Activated naive CD8-positive, alpha-beta T cell treated with anti-CD3 and anti-CD28 coated beads for 36 hours (primary cell): ENCODE measurements around the gene AFF1. TPM values are rescaled to one million over a fixed set of nuclear protein-coding genes. Genes with fewer than 3 reads are reported as not detected.

Experiments
- DNase-seq: peaks from one replicate; pipeline ENCODE4 v3.0.0; 2021
- H3K27ac Mint-ChIP-seq: one replicate; pipeline ENCODE4 v1.8.0; 2022; ENCODE audit warnings: mild to moderate bottlenecking, moderate library complexity, mixed read lengths
- H3K27me3 Mint-ChIP-seq: one replicate; pipeline ENCODE4 v1.8.0; 2022; ENCODE audit warnings: mild to moderate bottlenecking, mixed read lengths
- H3K36me3 Mint-ChIP-seq: one replicate; pipeline ENCODE4 v1.8.0; 2021; ENCODE audit warnings: mild to moderate bottlenecking, mixed read lengths
- H3K4me1 Mint-ChIP-seq: one replicate; pipeline ENCODE4 v1.8.0; 2021; ENCODE audit warnings: mixed read lengths
- H3K4me3 Mint-ChIP-seq: one replicate; pipeline ENCODE4 v1.8.0; 2022; ENCODE audit warnings: mild to moderate bottlenecking, moderate library complexity, mixed read lengths
- H3K9me3 Mint-ChIP-seq: one replicate; pipeline ENCODE4 v1.8.0; 2022; ENCODE audit warnings: mixed read lengths
- total RNA-seq, 2 experiments: library from RNA; stranded (reverse); gene quantifications; one replicate each; pipeline ENCODE4 v1.2.3, GENCODE V29; 2021

AFF1 gene
- total RNA-seq, 2 experiments from 2014 or later = 28.7 to 31.5 TPM

DNA sequence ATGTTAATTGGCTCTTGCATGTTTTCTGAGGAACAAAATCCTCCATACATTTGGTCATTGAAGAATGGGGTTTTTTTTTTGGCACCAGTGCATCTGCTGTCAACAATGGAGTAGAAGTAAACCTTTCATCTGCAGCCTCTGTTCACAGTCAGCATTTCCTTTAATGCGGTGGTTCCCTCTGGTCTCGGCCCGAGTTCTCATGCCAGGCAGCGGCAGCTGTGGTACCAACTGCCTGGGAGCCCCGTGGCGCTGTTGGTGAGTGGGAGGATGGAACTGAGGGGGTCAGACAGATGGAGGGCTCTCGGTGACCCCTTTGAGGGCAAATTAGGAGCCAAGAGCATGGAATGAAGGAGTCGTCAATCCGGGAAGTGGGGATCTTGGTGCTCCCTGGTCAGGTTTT, 114.7 kb downstream of the AFF1 start:
- H3K4me1 Mint-ChIP-seq = peaks cover 37% of the 10 kb centered on the region
- no peak overlapping the region for H3K27ac Mint-ChIP-seq
- no peaks in the 10 kb centered on the region for H3K9me3 Mint-ChIP-seq
- H3K36me3 Mint-ChIP-seq = peaks cover 49% of the 10 kb centered on the region
- DNase-seq = no peak
- H3K27me3 Mint-ChIP-seq = no peaks in the 10 kb centered on the region
- no peak overlapping the region for H3K4me3 Mint-ChIP-seq

GRCh38 chr4:87050596-87050995, 115.8 kb downstream of the AFF1 start:
- DNase-seq = no peak
- Mint-ChIP-seq H3K27ac (no peak overlapping the region), H3K27me3 (no peaks in the 10 kb centered on the region), H3K4me3 (no peak overlapping the region), H3K9me3 (no peaks in the 10 kb centered on the region), H3K4me1 (peaks cover 44% of the 10 kb centered on the region), H3K36me3 (peaks cover 51% of the 10 kb centered on the region)

- Mint-ChIP-seq H3K4me3 (no peak overlapping the region), H3K9me3 (no peaks in the 10 kb centered on the region), H3K27ac (no peak overlapping the region), H3K27me3 (no peaks in the 10 kb centered on the region), H3K36me3 (peaks cover 51% of the 10 kb centered on the region), H3K4me1 (peaks cover 49% of the 10 kb centered on the region)
- DNase-seq = no peak
Measured at GRCh38 chr4:87051121-87051713, 116.4 kb downstream of the AFF1 start.

DNA sequence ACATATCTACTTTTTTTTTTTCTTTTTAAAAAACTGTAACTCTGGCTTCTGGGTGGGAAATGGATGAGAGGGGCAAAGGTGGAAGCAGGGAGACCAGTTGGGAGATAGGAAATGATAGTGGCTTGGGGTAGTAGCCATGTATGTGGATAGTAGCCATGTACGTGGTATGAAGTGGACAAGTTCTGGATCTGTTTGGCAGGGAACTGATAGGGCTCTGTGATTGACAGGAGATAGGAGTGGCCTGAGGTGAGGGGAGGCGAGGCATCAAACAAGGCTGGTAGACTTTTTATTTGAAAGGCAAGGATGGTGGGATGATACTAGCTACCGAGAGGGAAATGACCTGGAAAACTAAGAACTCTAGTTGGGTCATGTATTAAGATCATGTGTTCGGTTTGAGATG, 117.8 kb downstream of the AFF1 start:
- no peak overlapping the region for H3K27ac Mint-ChIP-seq
- H3K4me3 Mint-ChIP-seq = no peak overlapping the region
- H3K4me1 Mint-ChIP-seq = peaks cover 56% of the 10 kb centered on the region
- no peaks in the 10 kb centered on the region for H3K9me3 Mint-ChIP-seq
- DNase-seq = no peak
- no peaks in the 10 kb centered on the region for H3K27me3 Mint-ChIP-seq
- H3K36me3 Mint-ChIP-seq = peaks cover 45% of the 10 kb centered on the region

DNA sequence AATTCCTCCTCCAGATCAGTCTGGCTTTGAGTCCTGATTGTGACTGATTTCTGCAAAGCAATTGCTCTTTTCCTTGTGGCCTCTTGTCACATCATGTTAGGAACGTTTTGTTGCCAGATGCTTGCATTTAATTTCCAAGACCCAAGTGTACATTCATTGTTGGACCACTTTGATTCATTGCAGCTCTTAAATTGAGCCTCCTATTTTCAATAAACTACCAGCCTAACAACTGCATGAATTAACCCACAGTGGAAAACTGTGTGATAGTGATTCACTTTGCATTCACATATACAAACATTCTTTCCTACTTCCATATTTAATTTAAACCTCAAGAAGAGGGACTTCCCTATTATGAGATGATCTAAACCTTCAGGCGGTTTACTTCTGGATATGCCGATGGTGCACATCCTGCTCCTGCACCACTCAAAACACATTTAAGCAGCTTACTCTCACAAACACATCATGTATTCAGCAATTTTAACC, 118.4 kb downstream of the AFF1 start:
- Mint-ChIP-seq H3K27ac (no peak overlapping the region), H3K4me1 (peaks cover 60% of the 10 kb centered on the region), H3K4me3 (no peak overlapping the region), H3K27me3 (no peaks in the 10 kb centered on the region), H3K9me3 (no peaks in the 10 kb centered on the region), H3K36me3 (peaks cover 47% of the 10 kb centered on the region)
- no peak for DNase-seq

GRCh38 chr4:87053802-87054767, 119.3 kb downstream of the AFF1 start:
- H3K4me1 Mint-ChIP-seq = peaks cover 62% of the 10 kb centered on the region
- no peaks in the 10 kb centered on the region for H3K27me3 Mint-ChIP-seq
- no peaks in the 10 kb centered on the region for H3K9me3 Mint-ChIP-seq
- H3K27ac Mint-ChIP-seq = peak overlapping the region; percentile 4
- no peak overlapping the region for H3K4me3 Mint-ChIP-seq
- peaks cover 49% of the 10 kb centered on the region for H3K36me3 Mint-ChIP-seq
- no peak for DNase-seq

DNA sequence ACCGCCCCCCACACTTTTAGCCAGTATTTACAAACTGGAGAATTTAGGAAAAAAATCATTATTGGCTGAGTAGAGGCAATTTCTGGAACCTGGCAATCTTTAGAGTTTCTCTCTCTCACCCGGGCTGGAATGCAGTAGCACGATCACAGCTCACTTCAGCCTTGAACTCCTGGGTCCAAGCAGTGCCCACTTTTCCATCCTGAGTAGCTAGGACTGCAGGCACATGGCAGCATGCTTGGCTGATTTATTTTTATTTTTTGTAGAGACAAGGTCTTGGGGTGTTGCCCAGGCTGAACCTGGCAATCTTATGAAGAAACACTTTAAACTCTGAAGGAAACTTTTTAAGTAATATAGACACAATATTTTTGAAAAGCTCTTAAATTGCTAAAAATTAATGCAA, 120.1 kb downstream of the AFF1 start:
- Mint-ChIP-seq H3K9me3 (no peaks in the 10 kb centered on the region), H3K4me3 (no peak overlapping the region), H3K4me1 (peaks cover 61% of the 10 kb centered on the region), H3K36me3 (peaks cover 49% of the 10 kb centered on the region), H3K27ac (no peak overlapping the region), H3K27me3 (no peaks in the 10 kb centered on the region)
- no peak for DNase-seq

- peaks cover 57% of the 10 kb centered on the region for H3K4me1 Mint-ChIP-seq
- no peak for DNase-seq
- H3K27ac Mint-ChIP-seq = peak overlapping the region; percentile 37
- no peak overlapping the region for H3K4me3 Mint-ChIP-seq
- no peaks in the 10 kb centered on the region for H3K9me3 Mint-ChIP-seq
- H3K27me3 Mint-ChIP-seq = no peaks in the 10 kb centered on the region
- H3K36me3 Mint-ChIP-seq = peaks cover 48% of the 10 kb centered on the region
Measured at GRCh38 chr4:87055311-87055710, 120.5 kb downstream of the AFF1 start.

- no peak for DNase-seq
- Mint-ChIP-seq H3K9me3 (no peaks in the 10 kb centered on the region), H3K4me3 (no peak overlapping the region), H3K4me1 (peaks cover 54% of the 10 kb centered on the region), H3K27me3 (no peaks in the 10 kb centered on the region), H3K36me3 (peaks cover 40% of the 10 kb centered on the region), H3K27ac (no peak overlapping the region)
Measured at GRCh38 chr4:87056881-87057280, 122.1 kb downstream of the AFF1 start.

DNA sequence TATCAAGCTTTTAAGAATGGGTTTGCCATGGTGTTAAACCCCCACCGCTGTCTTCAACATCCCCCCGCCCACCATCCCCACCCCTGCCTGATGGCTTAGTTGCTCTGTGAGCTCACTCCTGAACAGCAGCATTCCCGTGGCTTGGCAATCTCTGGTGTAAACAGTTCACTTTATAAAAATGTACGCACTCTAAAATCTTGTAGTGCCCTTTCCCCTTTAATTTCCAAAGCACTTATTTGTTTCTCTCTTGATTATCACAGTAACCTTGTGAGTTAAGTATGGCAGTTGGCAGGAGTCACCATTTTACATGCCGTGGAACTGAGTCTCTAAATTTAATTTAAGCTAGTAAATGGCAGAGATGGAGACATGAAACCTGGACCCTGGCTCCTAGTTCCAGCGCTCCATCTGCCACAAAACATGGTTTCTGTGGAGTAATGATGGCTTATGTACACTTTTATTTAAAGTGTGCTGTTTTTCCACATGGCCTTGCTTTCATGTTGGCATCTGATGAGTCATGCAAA, 123.1 kb downstream of the AFF1 start:
- H3K27ac Mint-ChIP-seq = peak overlapping the region; percentile 34
- H3K36me3 Mint-ChIP-seq = peaks cover 33% of the 10 kb centered on the region
- DNase-seq = no peak
- H3K27me3 Mint-ChIP-seq = no peaks in the 10 kb centered on the region
- H3K4me1 Mint-ChIP-seq = peaks cover 48% of the 10 kb centered on the region
- H3K9me3 Mint-ChIP-seq = no peaks in the 10 kb centered on the region
- H3K4me3 Mint-ChIP-seq = no peak overlapping the region

DNA sequence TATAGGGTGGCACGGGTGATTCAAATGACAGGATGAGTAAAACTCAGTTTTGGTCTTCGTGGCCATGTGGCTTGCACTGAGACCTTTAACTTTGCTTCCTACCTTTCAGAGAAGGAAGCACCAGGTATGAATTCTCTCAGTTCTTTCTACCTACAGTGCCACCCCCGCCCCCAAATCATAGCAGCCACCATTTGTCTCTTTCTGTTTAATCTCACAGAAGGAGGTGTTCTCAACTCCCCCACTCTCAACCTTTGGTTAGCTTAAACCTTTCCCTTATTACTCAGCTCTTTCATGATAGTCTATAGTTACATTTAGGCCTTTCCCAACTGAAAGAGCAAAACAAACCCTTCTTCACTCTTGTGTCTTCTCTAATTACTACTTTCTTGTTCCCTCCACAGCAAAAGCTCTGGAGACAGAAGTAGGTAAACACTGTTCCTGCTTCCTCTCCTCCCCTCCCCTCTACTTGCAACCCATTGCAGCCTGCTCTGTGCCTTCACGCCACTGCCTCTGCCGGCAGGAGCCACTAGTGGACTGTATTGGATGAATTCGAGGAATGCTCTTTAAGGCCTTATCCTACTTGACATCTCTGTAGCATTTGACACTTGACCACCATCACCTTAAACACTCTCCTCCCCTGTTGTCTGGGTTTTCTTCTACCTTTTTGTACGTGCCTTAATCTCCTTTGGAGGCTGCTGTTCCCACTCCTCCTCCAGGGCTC, 123.7 kb downstream of the AFF1 start:
- Mint-ChIP-seq H3K27me3 (no peaks in the 10 kb centered on the region), H3K9me3 (no peaks in the 10 kb centered on the region), H3K36me3 (peaks cover 31% of the 10 kb centered on the region), H3K4me1 (peaks cover 42% of the 10 kb centered on the region), H3K27ac (peak overlapping the region; percentile 43), H3K4me3 (no peak overlapping the region)
- DNase-seq = peak; percentile 22

- H3K4me3 Mint-ChIP-seq = no peak overlapping the region
- H3K27ac Mint-ChIP-seq = no peak overlapping the region
Measured at GRCh38 chr4:87060957-87061356, 126.1 kb downstream of the AFF1 start.

DNA sequence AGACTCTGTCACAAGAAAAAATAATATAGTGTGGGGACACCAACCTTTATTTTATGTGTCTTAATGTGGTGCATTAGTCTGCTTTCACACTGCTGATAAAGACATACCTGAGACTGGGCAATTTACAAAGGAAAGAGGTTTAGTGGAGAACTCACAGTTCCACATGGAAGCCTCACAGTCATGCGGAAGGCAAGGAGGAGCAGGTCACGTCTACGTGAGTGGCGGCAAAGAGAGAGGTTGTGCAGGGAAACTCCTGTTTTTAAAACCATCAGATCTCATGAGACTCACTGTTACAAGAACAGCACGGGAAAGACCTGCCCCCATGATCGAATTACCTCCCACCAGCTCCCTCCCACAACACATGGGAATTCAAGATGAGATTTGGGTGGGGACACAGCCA, 130.2 kb downstream of the AFF1 start:
- Mint-ChIP-seq H3K9me3 (no peaks in the 10 kb centered on the region), H3K27ac (no peak overlapping the region), H3K27me3 (no peaks in the 10 kb centered on the region), H3K36me3 (peaks cover 10% of the 10 kb centered on the region), H3K4me1 (peaks cover 13% of the 10 kb centered on the region), H3K4me3 (no peak overlapping the region)
- DNase-seq = no peak

More at GRCh38 chr4:87060957-87061356, 126.1 kb downstream of the AFF1 start:
- Mint-ChIP-seq H3K4me1 (peaks cover 28% of the 10 kb centered on the region), H3K36me3 (peaks cover 27% of the 10 kb centered on the region), H3K9me3 (no peaks in the 10 kb centered on the region), H3K27me3 (no peaks in the 10 kb centered on the region)
- DNase-seq = no peak

- H3K27me3 Mint-ChIP-seq = no peaks in the 10 kb centered on the region
- peaks cover 9% of the 10 kb centered on the region for H3K4me1 Mint-ChIP-seq
- H3K4me3 Mint-ChIP-seq = no peak overlapping the region
- DNase-seq = no peak
- H3K36me3 Mint-ChIP-seq = peaks cover 3% of the 10 kb centered on the region
- no peaks in the 10 kb centered on the region for H3K9me3 Mint-ChIP-seq
- H3K27ac Mint-ChIP-seq = no peak overlapping the region
Measured at GRCh38 chr4:87066403-87067123, 131.8 kb downstream of the AFF1 start.
